CD4-positive, alpha-beta memory T cell (primary cell): ENCODE data around the gene MYO7B. TPM values are rescaled to one million over a fixed set of nuclear protein-coding genes. Genes with fewer than 3 reads are reported as not detected.
A peak's percentile ranks its signal among the peaks of the same experiment; 100 is the strongest.

ENCODE experiments used
- CTCF ChIA-PET: fragments of 350-600 bp; sonication (Branson Sonifier 250); formaldehyde crosslinking; loops from one replicate; lab custom pipeline; 2021; ENCODE audit warnings: inconsistent platforms; ENCODE audit not compliant: partially characterized antibody; lab: Charles Lee
- POLR2A ChIA-PET: fragments of 350-600 bp; sonication (Branson Sonifier 250); formaldehyde crosslinking; loops from one replicate; lab custom pipeline; 2021; ENCODE audit not compliant: partially characterized antibody; lab: Charles Lee
- DNase-seq, 5 donors: peaks; one replicate each; pipeline versions ENCODE4 v3.0.0 to v3.0.0-alpha.2; 2020 to 2022; ENCODE audit warnings: mixed read lengths in 1 of 5
- H3K27ac ChIP-seq: one replicate; pipeline ENCODE4 v1.7.0; 2013; ENCODE audit warnings: low read depth, low read length
- H3K27me3 ChIP-seq: 2 replicates; pipeline ENCODE4 v1.7.0; 2013; ENCODE audit warnings: mild to moderate bottlenecking, low read length, moderate library complexity; ENCODE audit not compliant: insufficient read depth
- H3K36me3 ChIP-seq: 2 replicates; pipeline ENCODE4 v1.7.0; 2013; ENCODE audit warnings: mild to moderate bottlenecking, low read length, moderate library complexity; ENCODE audit not compliant: insufficient read depth
- H3K4me1 ChIP-seq: 2 replicates; pipeline ENCODE4 v1.7.0; 2013; ENCODE audit warnings: mild to moderate bottlenecking, low read length, moderate library complexity; ENCODE audit not compliant: insufficient read depth
- H3K4me3 ChIP-seq, 2 donors: one replicate each; pipeline ENCODE4 v1.7.0; 2013; ENCODE audit warnings: low read length in 2 of 2, mild to moderate bottlenecking in 1 of 2
- H3K9me3 ChIP-seq, 2 donors: one replicate each; pipeline ENCODE4 v1.7.0; 2013; ENCODE audit warnings: low read length in 2 of 2, control low read depth in 1 of 2; ENCODE audit not compliant: control insufficient read depth in 1 of 2
- H3K27ac Mint-ChIP-seq, 7 donors: one replicate each; pipeline ENCODE4 v1.8.0; 2020 to 2021; ENCODE audit warnings: mixed read lengths in 7 of 7, mild to moderate bottlenecking in 6 of 7, inconsistent platforms in 3 of 7, moderate library complexity in 3 of 7
- H3K27me3 Mint-ChIP-seq, 2 donors: one replicate each; pipeline ENCODE4 v1.8.0; 2020 to 2021; ENCODE audit warnings: mixed read lengths in 2 of 2
- H3K36me3 Mint-ChIP-seq, 2 donors: one replicate each; pipeline ENCODE4 v1.8.0; 2020 to 2021; ENCODE audit warnings: mixed read lengths in 2 of 2, inconsistent platforms in 1 of 2, mild to moderate bottlenecking in 1 of 2
- H3K4me1 Mint-ChIP-seq, 4 donors: one replicate each; pipeline ENCODE4 v1.8.0; 2020 to 2021; ENCODE audit warnings: mixed read lengths in 4 of 4, mild to moderate bottlenecking in 1 of 4
- H3K4me3 Mint-ChIP-seq, 8 donors: one replicate each; pipeline ENCODE4 v1.8.0; 2020 to 2021; ENCODE audit warnings: mixed read lengths in 8 of 8, mild to moderate bottlenecking in 7 of 8, moderate library complexity in 6 of 8, inconsistent platforms in 3 of 8
- H3K9me3 Mint-ChIP-seq, 8 donors: one replicate each; pipeline ENCODE4 v1.8.0; 2020 to 2021; ENCODE audit warnings: mixed read lengths in 8 of 8, mild to moderate bottlenecking in 5 of 8, inconsistent platforms in 3 of 8, moderate library complexity in 1 of 8
- intact Hi-C: fragments of 100-400 bp; cut with micrococcal nuclease; formaldehyde crosslinking; loops from one replicate; pipeline ENCODE4 v1.15.1; 2023
- polyA plus RNA-seq, 2 donors: library from polyadenylated mRNA; unstranded; fragments of 300-500 nt; fragmentation: Illumina TruSeq; gene quantifications; one replicate each; pipeline ENCODE4 v1.2.3, GENCODE V29; 2021
- total RNA-seq, 2 experiments: library from RNA; stranded (reverse); gene quantifications; one replicate each; pipeline ENCODE4 v1.2.3, GENCODE V29; 2021

The MYO7B gene
- total and polyA plus RNA-seq, 4 experiments from 2014 or later, result not detected

- Histone ChIP-seq H3K27me3 (no peaks in the 10 kb centered on the region), H3K4me3 (no peak overlapping the region), H3K9me3 (no peaks in the 10 kb centered on the region), H3K4me1 (no peaks in the 10 kb centered on the region), H3K36me3 (no peaks in the 10 kb centered on the region), H3K27ac (no peak overlapping the region)
- Mint-ChIP-seq H3K36me3 (no peaks in the 10 kb centered on the region), H3K27ac (no peak overlapping the region), H3K27me3 (no peaks in the 10 kb centered on the region), H3K9me3 (no peaks in the 10 kb centered on the region), H3K4me3 (peak overlapping the region in 1 of 8 donors; percentile 24), H3K4me1 (peaks cover 3 to 10% (median 6%) of the 10 kb centered on the region in 4 donors)
- POLR2A ChIA-PET, result no interaction called here
- DNase-seq, result no peak
- intact Hi-C loops, result no loop called here
- CTCF ChIA-PET, result no interaction called here
Observed at GRCh38 chr2:127576433-127577207, 41.1 kb downstream of the MYO7B start.

GRCh38 chr2:127577208-127577475, 41.7 kb downstream of the MYO7B start:
- DNase-seq, result no peak
- Mint-ChIP-seq H3K9me3 (no peaks in the 10 kb centered on the region), H3K27me3 (no peaks in the 10 kb centered on the region), H3K36me3 (no peaks in the 10 kb centered on the region), H3K4me1 (peaks cover 3 to 10% (median 6%) of the 10 kb centered on the region in 4 donors), H3K27ac (no peak overlapping the region), H3K4me3 (no peak overlapping the region)
- Histone ChIP-seq H3K27me3 (no peaks in the 10 kb centered on the region), H3K9me3 (no peaks in the 10 kb centered on the region), H3K4me3 (no peak overlapping the region), H3K27ac (no peak overlapping the region), H3K4me1 (no peaks in the 10 kb centered on the region), H3K36me3 (no peaks in the 10 kb centered on the region)
- intact Hi-C loops, result no loop called here
- POLR2A ChIA-PET, result no interaction called here
- CTCF ChIA-PET, result no interaction called here

GRCh38 chr2:127577503-127577902, 42.0 kb downstream of the MYO7B start:
- H3K4me3 ChIP-seq, result no peak overlapping the region
- intact Hi-C loops, result no loop called here
- no peak for DNase-seq
- no peak overlapping the region for H3K27ac ChIP-seq
- Mint-ChIP-seq H3K4me1 (peaks cover 3 to 10% (median 6%) of the 10 kb centered on the region in 4 donors), H3K27me3 (no peaks in the 10 kb centered on the region), H3K9me3 (no peaks in the 10 kb centered on the region), H3K4me3 (no peak overlapping the region), H3K27ac (no peak overlapping the region), H3K36me3 (no peaks in the 10 kb centered on the region)
- no peaks in the 10 kb centered on the region for H3K36me3 ChIP-seq
- no peaks in the 10 kb centered on the region for H3K4me1 ChIP-seq
- CTCF ChIA-PET, result no interaction called here
- POLR2A ChIA-PET, result no interaction called here
- no peaks in the 10 kb centered on the region for H3K9me3 ChIP-seq
- H3K27me3 ChIP-seq, result no peaks in the 10 kb centered on the region

GRCh38 chr2:127577973-127578372, 42.5 kb downstream of the MYO7B start:
- CTCF ChIA-PET, result no interaction called here
- POLR2A ChIA-PET, result no interaction called here

GRCh38 chr2:127578411-127578810, 42.9 kb downstream of the MYO7B start:
- H3K9me3 Mint-ChIP-seq, result no peaks in the 10 kb centered on the region
- Histone ChIP-seq H3K36me3 (no peaks in the 10 kb centered on the region), H3K4me1 (no peaks in the 10 kb centered on the region), H3K9me3 (no peaks in the 10 kb centered on the region), H3K27me3 (no peaks in the 10 kb centered on the region), H3K27ac (no peak overlapping the region), H3K4me3 (no peak overlapping the region)
- H3K4me1 Mint-ChIP-seq, result peaks cover 3 to 10% (median 6%) of the 10 kb centered on the region in 4 donors
- intact Hi-C loops, result no loop called here
- POLR2A ChIA-PET, result no interaction called here
- no peak overlapping the region for H3K27ac Mint-ChIP-seq
- H3K4me3 Mint-ChIP-seq, result no peak overlapping the region
- CTCF ChIA-PET, result no interaction called here
- no peaks in the 10 kb centered on the region for H3K36me3 Mint-ChIP-seq
- peaks cover 0 to 3% of the 10 kb centered on the region in 2 donors for H3K27me3 Mint-ChIP-seq
- no peak for DNase-seq

More at GRCh38 chr2:127577973-127578372, 42.5 kb downstream of the MYO7B start:
- no peaks in the 10 kb centered on the region for H3K4me1 ChIP-seq
- Mint-ChIP-seq H3K36me3 (no peaks in the 10 kb centered on the region), H3K4me3 (no peak overlapping the region), H3K27ac (no peak overlapping the region), H3K4me1 (peaks cover 3 to 10% (median 6%) of the 10 kb centered on the region in 4 donors), H3K9me3 (no peaks in the 10 kb centered on the region), H3K27me3 (peaks cover 0 to 1% of the 10 kb centered on the region in 2 donors)
- H3K27me3 ChIP-seq, result no peaks in the 10 kb centered on the region
- H3K36me3 ChIP-seq, result no peaks in the 10 kb centered on the region
- DNase-seq, result no peak
- H3K4me3 ChIP-seq, result no peak overlapping the region
- intact Hi-C loops, result no loop called here
- no peak overlapping the region for H3K27ac ChIP-seq
- no peaks in the 10 kb centered on the region for H3K9me3 ChIP-seq

GRCh38 chr2:127579231-127579630, 43.7 kb downstream of the MYO7B start:
- H3K36me3 Mint-ChIP-seq, result no peaks in the 10 kb centered on the region
- intact Hi-C loops, result no loop called here
- no peak overlapping the region for H3K4me3 ChIP-seq
- H3K27me3 Mint-ChIP-seq, result peaks cover 0 to 3% of the 10 kb centered on the region in 2 donors
- no peaks in the 10 kb centered on the region for H3K4me1 ChIP-seq
- H3K27ac ChIP-seq, result no peak overlapping the region
- peaks cover 3 to 10% (median 6%) of the 10 kb centered on the region in 4 donors for H3K4me1 Mint-ChIP-seq
- H3K4me3 Mint-ChIP-seq, result peak overlapping the region in 1 of 8 donors; percentile 53
- H3K27ac Mint-ChIP-seq, result no peak overlapping the region
- H3K27me3 ChIP-seq, result no peaks in the 10 kb centered on the region
- H3K9me3 Mint-ChIP-seq, result no peaks in the 10 kb centered on the region
- ChIA-PET POLR2A (no interaction called here), CTCF (interaction anchor here (1.2 kb wide), 1 partner anchor 13 kb away, joined by 3 read pairs; no protein-coding TSS in a partner anchor)
- no peaks in the 10 kb centered on the region for H3K9me3 ChIP-seq
- no peaks in the 10 kb centered on the region for H3K36me3 ChIP-seq
- no peak for DNase-seq

GRCh38 chr2:127580167-127581049, 44.9 kb downstream of the MYO7B start:
- ChIA-PET CTCF (interaction anchor here (1.2 kb wide), 1 partner anchor 11 kb away, joined by 3 read pairs; no protein-coding TSS in a partner anchor), POLR2A (no interaction called here)
- Histone ChIP-seq H3K36me3 (no peaks in the 10 kb centered on the region), H3K9me3 (no peaks in the 10 kb centered on the region), H3K4me3 (no peak overlapping the region), H3K4me1 (no peaks in the 10 kb centered on the region), H3K27me3 (no peaks in the 10 kb centered on the region), H3K27ac (no peak overlapping the region)
- Mint-ChIP-seq H3K27ac (no peak overlapping the region), H3K36me3 (no peaks in the 10 kb centered on the region), H3K27me3 (peaks cover 0 to 3% of the 10 kb centered on the region in 2 donors), H3K4me3 (no peak overlapping the region), H3K9me3 (no peaks in the 10 kb centered on the region), H3K4me1 (peaks cover 0 to 6% (median 2%) of the 10 kb centered on the region in 4 donors)
- intact Hi-C loops, result no loop called here
- no peak for DNase-seq
